ENCODE measurements around the gene RASGRF2.

- TF ChIP-seq ELF4 (IDR thresholded peaks at IDR 0.05) (no peak), PKNOX1 (IDR thresholded peaks at IDR 0.05) (no peak), FOXA1 (IDR thresholded peaks at IDR 0.05) (no peak), FOXK2 (IDR thresholded peaks at IDR 0.05) (no peak), TARDBP (IDR thresholded peaks at IDR 0.05) (no peak), NFRKB (IDR thresholded peaks at IDR 0.05) (no peak), FOXM1 (IDR thresholded peaks at IDR 0.05; ENCODE audit: borderline replicate concordance) (no peak), BHLHE40 (IDR thresholded peaks at IDR 0.05; ENCODE audit: borderline replicate concordance) (no peak), SP1 (IDR thresholded peaks at IDR 0.05) (no peak), SUZ12 (IDR thresholded peaks at IDR 0.05) (no peak), ARNT (IDR thresholded peaks at IDR 0.05) (no peak)
These were observed 75.4 kb downstream of the RASGRF2 start for GRCh38 chr5:81035522-81035921.

Measured in HEK293T (cell line).